Hepatocyte (in vitro differentiated cells): ENCODE results near the gene KIF6.

Experiments used
- CTCF ChIP-seq: fragments of 200-600 bp; sonication (generic); IDR thresholded peaks from 2 replicates; pipeline ENCODE4 v1.5.1; 2016; ENCODE audit warnings: antibody characterized with exemption, mild to moderate bottlenecking; ENCODE audit not compliant: poor library complexity
- EZH2 ChIP-seq: fragments of 200-600 bp; sonication (generic); IDR thresholded peaks from 2 replicates; pipeline ENCODE4 v1.6.1; 2016; ENCODE audit warnings: antibody characterized with exemption, mild to moderate bottlenecking, borderline replicate concordance
- EZH2phosphoT487 ChIP-seq: fragments of 200-600 bp; sonication (generic); IDR thresholded peaks from one replicate; pipeline ENCODE4 v1.6.1; 2018; ENCODE audit warnings: antibody characterized with exemption, mild to moderate bottlenecking, low read depth, moderate library complexity; ENCODE audit not compliant: unreplicated experiment, severe bottlenecking

DNA sequence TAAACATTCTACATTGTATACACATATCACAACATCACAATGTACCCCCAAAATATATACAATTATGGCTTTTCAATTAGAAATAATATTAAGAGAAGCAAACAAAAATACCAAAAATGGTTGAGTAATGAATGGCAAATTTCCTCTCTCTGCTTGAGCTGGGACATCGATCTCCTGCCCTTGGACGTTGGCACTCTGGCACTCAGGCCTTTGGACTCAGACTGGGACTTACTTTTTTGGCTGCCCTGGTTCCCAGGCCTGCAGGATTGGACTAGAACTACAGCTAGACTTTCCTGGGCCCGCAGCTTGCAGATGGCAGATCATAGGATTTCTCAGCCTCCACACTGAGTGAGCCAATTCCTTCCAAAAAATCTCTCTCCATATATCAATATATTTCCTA lies 349.8 kb downstream of the KIF6 start:
- TF ChIP-seq CTCF (no peak), EZH2phosphoT487 (no peak), EZH2 (no peak)
